GM12865 (cell line): ENCODE data around the gene R3HDM1.

Experiments
- DNase-seq: peaks from one replicate; pipeline ENCODE4 v3.0.0; 2010; ENCODE audit warnings: low read depth
- H3K4me3 ChIP-seq: 2 replicates; pipeline ENCODE4 v1.5.1; 2011; ENCODE audit warnings: mild to moderate bottlenecking, low read depth, low read length, control low read depth
- CTCF ChIP-seq: IDR thresholded peaks from 2 replicates; pipeline ENCODE4 v1.5.1; 2011; ENCODE audit warnings: low read length, control low read depth, low read depth, inconsistent platforms; ENCODE audit not compliant: insufficient read depth; ENCODE audit errors: missing control alignments

Gene R3HDM1

GRCh38 chr2:135679125-135679524, 147.8 kb downstream of the R3HDM1 start:
- DNase-seq, result no peak
- no peak overlapping the region for H3K4me3 ChIP-seq
- no peak for TF ChIP-seq CTCF

DNA sequence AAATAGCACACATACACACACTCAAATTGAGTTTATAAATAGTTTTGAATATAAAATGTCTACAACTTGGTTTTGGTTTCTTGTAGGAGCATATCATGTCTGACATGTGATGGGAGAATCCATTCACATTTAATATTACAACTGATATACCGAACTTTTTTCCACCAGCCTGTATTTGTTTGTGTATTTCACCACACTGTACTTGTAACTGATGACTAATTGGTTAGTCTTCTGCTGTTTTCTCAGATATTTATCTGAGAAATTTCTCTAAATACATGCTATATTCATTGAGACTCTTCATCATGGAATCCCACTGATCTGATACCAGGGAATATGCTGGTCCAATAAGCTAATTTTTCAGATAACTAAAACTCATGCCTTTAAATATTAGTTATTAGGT, 154.1 kb downstream of the R3HDM1 start:
- TF ChIP-seq CTCF, result no peak
- no peak overlapping the region for H3K4me3 ChIP-seq
- no peak for DNase-seq

- peak; percentile 15 for DNase-seq
- no peak overlapping the region for H3K4me3 ChIP-seq
- TF ChIP-seq CTCF, result no peak
These were observed 157.7 kb downstream of the R3HDM1 start for GRCh38 chr2:135688978-135689377.

- peak; percentile 13 for DNase-seq
- peak overlapping the region; percentile 40 for H3K4me3 ChIP-seq
- TF ChIP-seq CTCF, result no peak
These were observed 158.4 kb downstream of the R3HDM1 start for GRCh38 chr2:135689679-135690078.

GRCh38 chr2:135694711-135695110, 163.4 kb downstream of the R3HDM1 start:
- H3K4me3 ChIP-seq, result no peak overlapping the region

DNA sequence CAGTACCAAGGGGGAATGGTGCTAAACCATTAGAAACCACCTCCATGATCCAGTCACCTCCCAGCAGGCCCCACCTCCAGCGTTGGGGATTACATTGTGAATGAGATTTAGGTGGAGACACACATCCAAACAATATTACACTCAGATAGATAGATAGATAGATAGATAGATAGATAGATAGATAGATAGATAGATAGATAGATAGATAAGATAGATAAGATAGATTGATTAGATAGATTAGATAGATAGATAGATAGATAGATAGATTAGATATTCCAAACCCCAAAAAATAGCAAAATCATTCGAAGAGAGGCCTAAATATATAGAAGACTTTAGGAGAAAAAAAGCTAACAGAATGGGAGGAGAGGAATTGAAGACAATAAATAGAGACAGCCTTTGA, 167.6 kb downstream of the R3HDM1 start:
- TF ChIP-seq CTCF, result no peak
- no peak overlapping the region for H3K4me3 ChIP-seq
- DNase-seq, result no peak

More at GRCh38 chr2:135694711-135695110, 163.4 kb downstream of the R3HDM1 start:
- DNase-seq, result no peak
- TF ChIP-seq CTCF, result no peak

DNA sequence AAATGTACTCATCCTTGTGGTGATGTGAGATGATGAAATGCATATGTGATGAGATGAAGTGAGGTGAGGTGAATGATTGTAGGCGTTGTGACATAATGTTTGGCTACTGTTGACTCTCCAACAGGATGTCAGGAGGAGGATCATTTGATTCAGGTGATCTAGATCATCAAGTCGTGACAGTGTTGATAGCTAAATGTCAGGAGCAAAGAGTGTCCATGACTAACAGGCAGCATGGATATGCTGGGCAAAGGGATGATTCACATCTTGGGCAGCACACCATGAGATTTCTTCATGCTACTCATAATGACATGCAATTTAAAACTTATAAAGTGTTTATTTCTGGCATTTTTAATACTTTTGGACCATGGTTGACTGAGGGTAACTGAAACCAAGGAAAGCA, 170.2 kb downstream of the R3HDM1 start:
- H3K4me3 ChIP-seq, result no peak overlapping the region
- no peak for TF ChIP-seq CTCF
- no peak for DNase-seq
